GM10266 (cell line): ENCODE measurements around the gene PNKD.

Source experiments
- DNase-seq: peaks from one replicate; pipeline ENCODE4 v3.0.0; 2012; ENCODE audit errors: extremely low spot score
- TF ChIP-seq, protein P1 (sequence below): IDR thresholded peaks from 2 replicates; pipeline ENCODE4 v1.5.1; 2012; ENCODE audit warnings: mild to moderate bottlenecking, low read depth; ENCODE audit not compliant: control insufficient read depth, insufficient read depth; ENCODE audit errors: missing control alignments

Gene PNKD

DNA sequence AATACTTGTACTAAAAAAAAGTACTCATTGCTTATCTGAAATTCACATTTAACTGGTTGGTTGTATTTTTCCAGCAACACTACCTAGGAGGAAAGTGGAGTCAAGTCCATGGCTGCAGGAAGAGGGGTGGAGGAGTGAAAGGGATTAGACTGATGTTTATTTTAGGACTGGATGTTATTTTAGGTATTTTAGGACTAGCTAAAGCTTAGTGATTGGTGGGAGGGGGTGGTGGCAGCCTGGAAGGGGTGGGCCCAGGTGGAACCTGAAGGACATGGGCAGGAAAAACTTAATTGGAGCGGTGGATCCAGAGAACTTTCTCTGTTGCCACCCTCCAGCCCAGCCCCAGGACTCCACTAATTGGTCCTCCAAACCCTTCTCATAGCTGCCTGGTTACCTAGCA is 25.9 kb downstream of the PNKD start:
- TF ChIP-seq, protein P1, sequence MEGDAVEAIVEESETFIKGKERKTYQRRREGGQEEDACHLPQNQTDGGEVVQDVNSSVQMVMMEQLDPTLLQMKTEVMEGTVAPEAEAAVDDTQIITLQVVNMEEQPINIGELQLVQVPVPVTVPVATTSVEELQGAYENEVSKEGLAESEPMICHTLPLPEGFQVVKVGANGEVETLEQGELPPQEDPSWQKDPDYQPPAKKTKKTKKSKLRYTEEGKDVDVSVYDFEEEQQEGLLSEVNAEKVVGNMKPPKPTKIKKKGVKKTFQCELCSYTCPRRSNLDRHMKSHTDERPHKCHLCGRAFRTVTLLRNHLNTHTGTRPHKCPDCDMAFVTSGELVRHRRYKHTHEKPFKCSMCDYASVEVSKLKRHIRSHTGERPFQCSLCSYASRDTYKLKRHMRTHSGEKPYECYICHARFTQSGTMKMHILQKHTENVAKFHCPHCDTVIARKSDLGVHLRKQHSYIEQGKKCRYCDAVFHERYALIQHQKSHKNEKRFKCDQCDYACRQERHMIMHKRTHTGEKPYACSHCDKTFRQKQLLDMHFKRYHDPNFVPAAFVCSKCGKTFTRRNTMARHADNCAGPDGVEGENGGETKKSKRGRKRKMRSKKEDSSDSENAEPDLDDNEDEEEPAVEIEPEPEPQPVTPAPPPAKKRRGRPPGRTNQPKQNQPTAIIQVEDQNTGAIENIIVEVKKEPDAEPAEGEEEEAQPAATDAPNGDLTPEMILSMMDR = no peak
- no peak for DNase-seq

DNA sequence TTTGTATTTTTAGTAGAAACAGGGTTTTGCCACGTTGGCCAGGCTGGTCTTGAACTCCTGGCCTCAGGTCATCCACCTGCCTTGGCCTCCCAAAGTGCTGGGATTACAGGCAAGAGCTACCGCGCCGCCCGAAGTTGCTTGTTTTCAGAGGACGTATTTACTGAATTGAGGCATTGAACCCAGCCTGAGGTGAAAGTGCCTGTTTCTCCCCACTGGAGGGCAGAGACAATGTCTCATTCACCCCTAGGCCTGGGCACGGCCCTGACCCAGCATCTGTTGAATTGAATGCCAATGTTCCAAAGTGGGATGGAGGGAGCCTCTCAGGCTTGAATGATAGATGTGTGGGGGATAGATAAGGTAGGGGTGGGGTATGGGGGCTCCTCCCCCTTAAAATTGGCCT is 26.5 kb downstream of the PNKD start:
- TF ChIP-seq, protein P1 = no peak
- no peak for DNase-seq

DNA sequence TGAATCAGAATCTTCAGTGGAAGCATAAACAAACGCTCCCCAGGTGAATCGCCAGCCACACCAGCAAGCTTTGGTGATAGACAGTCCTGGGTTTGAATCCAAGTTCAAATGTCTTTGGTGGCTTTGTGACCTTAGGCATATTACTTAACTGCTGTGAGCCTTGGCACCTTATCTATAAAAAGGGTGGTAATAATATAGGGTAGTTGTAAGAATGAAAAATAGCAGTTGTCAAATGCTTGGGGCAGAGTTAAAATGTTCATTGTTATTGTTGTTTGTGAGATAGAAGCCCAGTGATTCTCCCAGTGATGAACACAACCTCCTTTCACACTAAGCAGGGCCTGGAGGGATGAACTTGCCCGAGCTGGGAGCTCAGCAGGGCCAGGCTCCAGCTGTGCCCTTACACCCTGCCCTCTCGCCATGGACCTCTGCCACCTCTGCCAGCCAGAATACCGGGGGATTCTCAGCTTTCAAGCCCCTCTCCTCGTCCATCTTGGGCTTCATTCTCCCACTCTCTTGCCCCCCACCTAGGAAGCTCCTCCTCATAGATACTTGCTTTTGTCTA is 28.1 kb downstream of the PNKD start:
- TF ChIP-seq, protein P1 = no peak
- no peak for DNase-seq

DNA sequence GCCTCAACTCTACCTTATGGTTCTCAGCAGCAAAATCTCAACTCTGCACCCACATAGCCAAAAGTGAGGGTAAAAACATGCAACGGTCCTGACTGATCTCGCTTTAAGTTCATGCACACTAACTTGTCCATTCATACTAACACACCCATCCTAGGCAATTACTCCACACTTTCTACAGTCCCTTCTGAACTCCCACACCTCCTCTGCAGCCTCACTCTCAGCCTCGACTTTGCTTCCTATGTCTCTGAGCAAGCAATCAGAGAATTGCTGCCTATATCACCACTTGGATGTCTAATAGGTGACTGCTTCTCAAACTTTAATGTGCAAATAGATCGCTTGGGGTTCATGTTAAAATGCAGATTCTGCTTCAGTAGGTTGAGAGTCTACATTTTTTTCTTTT is 29.8 kb downstream of the PNKD start:
- no peak for DNase-seq
- TF ChIP-seq, protein P1 = no peak

DNA sequence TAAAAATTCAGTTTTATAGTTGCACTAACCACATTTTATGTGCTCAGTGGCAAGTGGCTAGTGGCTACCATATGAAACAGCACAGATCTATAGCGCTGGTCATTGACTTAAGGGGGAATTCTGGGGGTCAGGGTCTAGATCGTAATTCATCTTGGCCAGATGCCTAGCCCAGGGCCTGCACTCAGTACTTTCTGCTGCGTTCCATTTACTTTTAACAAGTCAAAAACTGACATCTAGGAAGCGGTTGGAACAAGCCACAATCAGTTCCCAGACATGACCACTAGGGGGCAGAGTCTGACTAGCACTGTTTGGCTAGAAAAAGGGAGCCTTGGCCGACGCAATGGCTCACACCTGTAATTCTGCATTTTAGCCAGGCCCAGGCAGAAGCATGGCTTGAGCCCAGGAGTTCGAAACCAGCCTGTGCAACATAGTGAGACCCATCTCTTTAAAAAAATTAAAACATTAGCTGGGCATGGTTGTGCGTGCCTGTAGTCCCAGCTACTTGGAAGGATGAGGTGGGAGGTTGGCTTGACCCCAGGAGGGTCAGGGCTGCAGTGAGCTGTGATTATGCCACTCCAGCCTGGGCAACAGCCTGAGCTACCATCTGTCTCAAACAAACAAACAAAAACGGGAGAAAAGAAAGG is 31.0 kb downstream of the PNKD start:
- TF ChIP-seq, protein P1 = peak; percentile 94
- DNase-seq = peak; percentile 71

DNA sequence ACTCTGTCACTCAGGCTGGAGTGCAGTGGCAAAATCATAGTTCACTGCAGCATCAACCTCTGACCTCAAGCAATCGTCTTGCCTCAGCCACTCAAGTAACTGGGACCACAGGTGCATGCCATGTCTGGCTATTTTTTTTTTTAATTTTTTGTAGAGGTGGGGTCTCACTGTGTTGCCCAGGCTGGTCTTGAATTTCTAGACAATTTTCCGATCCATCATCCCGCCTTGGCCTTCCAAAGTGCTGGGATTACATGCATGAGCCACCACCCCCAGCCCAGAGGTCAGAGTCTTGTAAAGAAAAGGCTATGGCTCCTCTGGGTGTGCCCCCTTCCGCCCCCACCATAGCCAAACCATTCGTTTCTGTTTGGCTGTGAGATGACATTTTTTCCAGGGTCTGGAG is 35.1 kb downstream of the PNKD start:
- TF ChIP-seq, protein P1 = no peak
- no peak for DNase-seq

DNA sequence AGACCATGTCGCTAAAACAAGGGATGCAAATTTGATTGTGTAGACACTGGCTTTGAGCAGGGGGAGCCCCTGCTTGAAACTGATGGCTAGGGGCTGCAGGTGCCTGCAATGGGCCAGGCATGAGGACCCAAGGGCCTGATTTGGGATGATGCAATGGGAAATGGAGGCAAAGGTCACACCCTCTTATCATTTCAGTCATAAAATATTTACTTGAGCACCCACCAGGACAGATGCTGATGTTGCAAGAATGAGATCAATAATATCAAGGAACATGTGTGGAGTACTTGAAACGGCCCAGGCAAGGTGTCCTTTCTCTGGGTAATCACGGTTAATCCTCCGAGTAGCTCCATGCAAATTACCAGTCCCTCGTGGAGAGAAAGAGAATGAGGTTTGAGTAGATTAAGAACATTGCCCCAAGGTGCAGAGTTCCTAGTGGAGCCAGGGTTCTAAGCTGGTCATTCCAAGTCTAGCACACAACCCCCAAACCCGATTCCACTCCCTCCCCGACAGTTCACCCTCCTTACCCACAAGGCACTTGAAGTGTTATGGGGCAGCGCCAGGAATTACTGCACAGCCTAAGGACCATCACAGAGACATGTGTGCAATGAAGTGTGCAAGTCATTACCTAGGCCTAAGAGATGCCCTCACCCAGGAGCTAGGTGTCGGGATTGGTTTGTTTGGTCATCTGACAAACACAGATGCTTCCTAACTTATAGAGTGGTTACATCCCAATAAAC is 36.0 kb downstream of the PNKD start:
- DNase-seq = no peak
- TF ChIP-seq, protein P1 = no peak
